ENCODE results near the gene MIER1.

DNA sequence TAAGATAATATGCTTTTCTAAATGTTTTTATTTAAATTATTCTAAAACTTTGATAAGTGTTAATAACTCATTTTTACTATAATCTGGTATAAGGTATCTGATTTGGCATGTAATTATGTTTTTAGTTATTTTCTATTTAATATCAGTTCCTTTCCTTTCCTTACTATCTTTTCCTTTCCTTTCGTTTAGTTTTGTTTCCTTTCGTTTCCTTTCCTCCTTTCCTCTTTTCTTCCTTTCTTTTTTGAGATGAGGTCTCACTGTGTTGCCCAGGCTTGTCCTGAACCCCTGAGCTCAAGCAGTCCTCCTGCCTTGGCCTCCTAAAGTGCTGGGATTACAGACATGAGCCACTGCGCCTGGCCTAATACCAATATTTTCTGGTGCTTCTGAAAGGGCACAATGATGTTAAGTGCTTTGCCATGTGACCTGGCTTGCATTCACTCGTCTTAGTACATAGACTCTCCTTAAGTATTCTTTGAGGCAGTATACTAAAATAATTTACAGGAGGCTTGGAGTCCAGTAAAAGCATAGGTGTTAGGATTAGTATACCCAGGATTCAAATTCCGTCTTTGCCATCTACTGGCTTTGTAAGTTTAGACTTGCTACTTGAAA is 18.7 kb downstream of the MIER1 start:
- TF ChIP-seq POLR2A (IDR thresholded peaks at IDR 0.05; ENCODE audit: low read depth) (no peak), EP300 (IDR thresholded peaks at IDR 0.05) (no peak)
- TF ChIP-seq, protein P1, sequence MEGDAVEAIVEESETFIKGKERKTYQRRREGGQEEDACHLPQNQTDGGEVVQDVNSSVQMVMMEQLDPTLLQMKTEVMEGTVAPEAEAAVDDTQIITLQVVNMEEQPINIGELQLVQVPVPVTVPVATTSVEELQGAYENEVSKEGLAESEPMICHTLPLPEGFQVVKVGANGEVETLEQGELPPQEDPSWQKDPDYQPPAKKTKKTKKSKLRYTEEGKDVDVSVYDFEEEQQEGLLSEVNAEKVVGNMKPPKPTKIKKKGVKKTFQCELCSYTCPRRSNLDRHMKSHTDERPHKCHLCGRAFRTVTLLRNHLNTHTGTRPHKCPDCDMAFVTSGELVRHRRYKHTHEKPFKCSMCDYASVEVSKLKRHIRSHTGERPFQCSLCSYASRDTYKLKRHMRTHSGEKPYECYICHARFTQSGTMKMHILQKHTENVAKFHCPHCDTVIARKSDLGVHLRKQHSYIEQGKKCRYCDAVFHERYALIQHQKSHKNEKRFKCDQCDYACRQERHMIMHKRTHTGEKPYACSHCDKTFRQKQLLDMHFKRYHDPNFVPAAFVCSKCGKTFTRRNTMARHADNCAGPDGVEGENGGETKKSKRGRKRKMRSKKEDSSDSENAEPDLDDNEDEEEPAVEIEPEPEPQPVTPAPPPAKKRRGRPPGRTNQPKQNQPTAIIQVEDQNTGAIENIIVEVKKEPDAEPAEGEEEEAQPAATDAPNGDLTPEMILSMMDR (IDR thresholded peaks at IDR 0.05): no peak
